ENCODE data around the gene CDH20.

DNA sequence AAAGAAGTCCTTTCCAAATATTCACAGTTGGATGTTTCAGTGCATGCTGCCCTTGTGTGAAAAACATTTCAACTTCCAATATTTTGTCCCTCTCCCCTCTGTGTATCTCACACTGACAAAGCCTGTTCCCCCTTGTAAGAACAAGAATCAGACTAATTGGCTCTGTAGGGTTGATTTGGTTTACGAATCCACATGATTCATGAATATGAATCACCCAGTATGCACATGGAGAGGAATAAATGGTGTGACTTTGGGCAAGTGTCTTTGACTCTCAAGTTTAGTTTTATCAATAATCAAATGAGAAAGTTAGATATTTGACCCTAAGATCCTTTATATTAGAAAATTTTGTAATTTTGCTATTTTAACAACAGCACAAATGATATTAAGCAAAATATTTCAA, 9.3 kb upstream of the CDH20 start:
- TF ChIP-seq, protein P1, sequence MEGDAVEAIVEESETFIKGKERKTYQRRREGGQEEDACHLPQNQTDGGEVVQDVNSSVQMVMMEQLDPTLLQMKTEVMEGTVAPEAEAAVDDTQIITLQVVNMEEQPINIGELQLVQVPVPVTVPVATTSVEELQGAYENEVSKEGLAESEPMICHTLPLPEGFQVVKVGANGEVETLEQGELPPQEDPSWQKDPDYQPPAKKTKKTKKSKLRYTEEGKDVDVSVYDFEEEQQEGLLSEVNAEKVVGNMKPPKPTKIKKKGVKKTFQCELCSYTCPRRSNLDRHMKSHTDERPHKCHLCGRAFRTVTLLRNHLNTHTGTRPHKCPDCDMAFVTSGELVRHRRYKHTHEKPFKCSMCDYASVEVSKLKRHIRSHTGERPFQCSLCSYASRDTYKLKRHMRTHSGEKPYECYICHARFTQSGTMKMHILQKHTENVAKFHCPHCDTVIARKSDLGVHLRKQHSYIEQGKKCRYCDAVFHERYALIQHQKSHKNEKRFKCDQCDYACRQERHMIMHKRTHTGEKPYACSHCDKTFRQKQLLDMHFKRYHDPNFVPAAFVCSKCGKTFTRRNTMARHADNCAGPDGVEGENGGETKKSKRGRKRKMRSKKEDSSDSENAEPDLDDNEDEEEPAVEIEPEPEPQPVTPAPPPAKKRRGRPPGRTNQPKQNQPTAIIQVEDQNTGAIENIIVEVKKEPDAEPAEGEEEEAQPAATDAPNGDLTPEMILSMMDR (IDR thresholded peaks at IDR 0.05; ENCODE audit: low read depth, low read length, poor library complexity, severe bottlenecking), result no peak
- no peak for TF ChIP-seq EZH2phosphoT487 (IDR thresholded peaks at IDR 0.05; ENCODE audit: borderline replicate concordance, low read length)

Data from DOHH2 (cell line).